MM.1S (cell line): ENCODE measurements around the gene ADARB2.

Experiments used
- DNase-seq: peaks from one replicate; pipeline ENCODE4 v3.0.0-alpha.2; 2015
- H2AFZ ChIP-seq: fragments of 300-600 bp; sonication (generic); 2 replicates; pipeline ENCODE4 v1.6.0; 2016; ENCODE audit warnings: antibody characterized with exemption, low read length
- H3F3A ChIP-seq: fragments of 300-600 bp; sonication (generic); 2 replicates; pipeline ENCODE4 v1.6.1; 2016; ENCODE audit warnings: mild to moderate bottlenecking, antibody characterized with exemption, low read length, moderate library complexity, mixed read lengths; ENCODE audit not compliant: insufficient read depth
- H3K27ac ChIP-seq: fragments of 300-600 bp; sonication (generic); 2 replicates; pipeline ENCODE4 v1.5.1; 2016; ENCODE audit warnings: mild to moderate bottlenecking, low read length
- H3K27me3 ChIP-seq: fragments of 300-600 bp; sonication (generic); replicated peaks from 2 replicates; pipeline ENCODE4 v1.6.0; 2016; ENCODE audit warnings: low read length; ENCODE audit not compliant: insufficient read depth
- H3K36me3 ChIP-seq: fragments of 300-600 bp; sonication (generic); replicated peaks from 2 replicates; pipeline ENCODE4 v1.6.1; 2016; ENCODE audit warnings: mild to moderate bottlenecking, low read length, mixed read lengths; ENCODE audit not compliant: insufficient read depth
- H3K4me1 ChIP-seq: fragments of 300-600 bp; sonication (generic); 2 replicates; pipeline ENCODE4 v1.6.1; 2016; ENCODE audit warnings: low read length, mixed read lengths
- H3K4me2 ChIP-seq: fragments of 300-600 bp; sonication (generic); 2 replicates; pipeline ENCODE4 v1.6.0; 2016; ENCODE audit warnings: low read depth, low read length
- H3K4me3 ChIP-seq: fragments of 300-600 bp; sonication (generic); 2 replicates; pipeline ENCODE4 v1.5.1; 2016; ENCODE audit warnings: low read length, mixed read lengths
- H3K79me2 ChIP-seq: fragments of 300-600 bp; sonication (generic); 2 replicates; pipeline ENCODE4 v1.6.1; 2016; ENCODE audit warnings: mixed run types, low read length, mixed read lengths
- H3K9ac ChIP-seq: fragments of 300-600 bp; sonication (generic); 2 replicates; pipeline ENCODE4 v1.6.1; 2016; ENCODE audit warnings: low read length, mixed read lengths
- H3K9me2 ChIP-seq: fragments of 300-600 bp; sonication (generic); replicated peaks from 2 replicates; pipeline ENCODE4 v1.6.1; 2016; ENCODE audit warnings: mild to moderate bottlenecking, low read length, mixed read lengths; ENCODE audit not compliant: insufficient read depth
- H3K9me3 ChIP-seq: fragments of 300-600 bp; sonication (generic); replicated peaks from 2 replicates; pipeline ENCODE4 v1.6.1; 2016; ENCODE audit warnings: mild to moderate bottlenecking, low read length, mixed read lengths; ENCODE audit not compliant: insufficient read depth
- H4K20me1 ChIP-seq: fragments of 300-600 bp; sonication (generic); 2 replicates; pipeline ENCODE4 v1.6.1; 2016; ENCODE audit warnings: mild to moderate bottlenecking, low read length, moderate library complexity, mixed read lengths; ENCODE audit not compliant: insufficient read depth
- CTCF ChIP-seq: fragments of 300-600 bp; sonication (generic); IDR thresholded peaks from 2 replicates; pipeline ENCODE4 v1.5.1; 2016; ENCODE audit warnings: antibody characterized with exemption, low read length, mixed read lengths
- EZH2 ChIP-seq: fragments of 300-600 bp; sonication (generic); optimal IDR thresholded peaks from 2 replicates; pipeline ENCODE3; 2017; ENCODE audit warnings: low read depth, mild to moderate bottlenecking, antibody characterized with exemption, low read length, mixed read lengths
- EZH2phosphoT487 ChIP-seq: fragments of 300-600 bp; sonication (generic); IDR thresholded peaks from 2 replicates; pipeline ENCODE4 v1.6.1; 2018; ENCODE audit warnings: antibody characterized with exemption, low read length

Gene ADARB2

DNA sequence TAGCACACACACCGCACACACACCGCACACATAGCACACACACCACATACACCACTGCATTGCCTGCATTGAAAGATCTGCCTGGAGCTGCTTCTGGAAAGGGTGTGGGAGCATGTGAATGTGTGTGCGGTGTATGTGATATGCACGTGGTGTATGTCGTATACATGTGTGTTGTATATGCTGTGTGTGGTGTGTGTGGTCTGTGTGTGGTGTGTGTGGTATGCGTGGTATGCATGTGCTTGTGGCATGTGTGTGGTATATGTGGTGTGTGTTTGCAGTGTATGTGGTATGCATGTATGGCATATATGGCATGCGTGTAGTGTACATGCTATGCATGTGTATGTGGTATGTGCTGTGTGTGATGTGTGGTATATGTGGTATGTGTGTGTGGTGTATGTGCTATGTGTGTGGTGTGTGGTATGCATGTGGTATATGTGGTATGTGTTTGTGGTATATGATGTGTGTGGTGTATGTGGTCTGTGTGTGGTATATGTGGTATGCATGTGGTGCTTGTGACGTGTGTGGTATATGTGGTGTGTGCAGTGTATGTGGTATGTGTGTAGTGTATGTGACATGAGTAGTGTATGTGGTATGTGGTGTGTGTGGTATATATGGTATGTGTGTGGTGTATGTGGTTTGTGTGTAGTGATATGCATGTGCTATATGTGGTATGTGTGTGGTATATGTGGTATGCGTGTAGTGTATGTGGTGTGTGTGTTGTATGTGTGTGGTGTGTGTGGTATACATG lies 505.0 kb downstream of the ADARB2 start:
- TF ChIP-seq CTCF, result no peak
- no peak for TF ChIP-seq EZH2phosphoT487
- no peak for TF ChIP-seq EZH2
- no peaks in the 10 kb centered on the region for H3K36me3 ChIP-seq
- H3F3A ChIP-seq, result no peaks in the 10 kb centered on the region
- H3K4me1 ChIP-seq, result no peaks in the 10 kb centered on the region
- H3K4me2 ChIP-seq, result no peak overlapping the region
- DNase-seq, result no peak
- no peak overlapping the region for H3K9ac ChIP-seq
- H3K27ac ChIP-seq, result no peak overlapping the region
- no peaks in the 10 kb centered on the region for H4K20me1 ChIP-seq
- no peak overlapping the region for H2AFZ ChIP-seq
- H3K27me3 ChIP-seq, result no peaks in the 10 kb centered on the region
- no peaks in the 10 kb centered on the region for H3K79me2 ChIP-seq
- H3K9me2 ChIP-seq, result no peaks in the 10 kb centered on the region
- no peaks in the 10 kb centered on the region for H3K9me3 ChIP-seq
- H3K4me3 ChIP-seq, result no peak overlapping the region

- H4K20me1 ChIP-seq, result no peaks in the 10 kb centered on the region
- H3K79me2 ChIP-seq, result no peaks in the 10 kb centered on the region
- H3K4me3 ChIP-seq, result no peak overlapping the region
- no peak for TF ChIP-seq EZH2
- no peak for TF ChIP-seq CTCF
- no peak for TF ChIP-seq EZH2phosphoT487
- no peak overlapping the region for H3K9ac ChIP-seq
- DNase-seq, result no peak
- H3K4me1 ChIP-seq, result no peaks in the 10 kb centered on the region
- no peaks in the 10 kb centered on the region for H3K9me2 ChIP-seq
- H3K9me3 ChIP-seq, result no peaks in the 10 kb centered on the region
- no peak overlapping the region for H3K27ac ChIP-seq
- H3F3A ChIP-seq, result no peaks in the 10 kb centered on the region
- H3K27me3 ChIP-seq, result no peaks in the 10 kb centered on the region
- no peak overlapping the region for H2AFZ ChIP-seq
- no peak overlapping the region for H3K4me2 ChIP-seq
- no peaks in the 10 kb centered on the region for H3K36me3 ChIP-seq
Measured at GRCh38 chr10:1230592-1231275, 506.6 kb downstream of the ADARB2 start.

GRCh38 chr10:1230138-1230537 lies 507.2 kb downstream of the ADARB2 start:
- no peaks in the 10 kb centered on the region for H3K9me2 ChIP-seq
- no peaks in the 10 kb centered on the region for H3K79me2 ChIP-seq
- DNase-seq, result no peak
- H3K4me3 ChIP-seq, result no peak overlapping the region
- H3F3A ChIP-seq, result no peaks in the 10 kb centered on the region
- no peaks in the 10 kb centered on the region for H3K4me1 ChIP-seq
- H3K27ac ChIP-seq, result no peak overlapping the region
- H3K4me2 ChIP-seq, result no peak overlapping the region
- TF ChIP-seq EZH2phosphoT487, result no peak
- TF ChIP-seq CTCF, result no peak
- TF ChIP-seq EZH2, result no peak
- no peaks in the 10 kb centered on the region for H3K27me3 ChIP-seq
- H4K20me1 ChIP-seq, result no peaks in the 10 kb centered on the region
- H2AFZ ChIP-seq, result no peak overlapping the region
- no peak overlapping the region for H3K9ac ChIP-seq
- no peaks in the 10 kb centered on the region for H3K36me3 ChIP-seq
- no peaks in the 10 kb centered on the region for H3K9me3 ChIP-seq
